Gastroesophageal sphincter (tissue), 4 donors: Measurements from ENCODE around the gene MFN1. TPM values are rescaled to one million over a fixed set of nuclear protein-coding genes. Genes with fewer than 3 reads are reported as not detected.
"Not testable (repeated sequence)": the region's sequence is repeated elsewhere in the genome, so short reads cannot be mapped to it uniquely, and the experiment has no call there.

Source experiments
- ATAC-seq: fragments of 150-250 bp; one replicate; pipeline ENCODE4 v1.9.1; 2016; ENCODE audit warnings: mild to moderate bottlenecking, moderate library complexity
- H3K27ac ChIP-seq, 4 donors: fragments of 200-600 bp; sonication (generic) in 3 of 4; 1 replicate in 3 of 4; 2 replicates in 1 of 4; pipeline ENCODE4 v1.5.1; 2016 to 2019
- H3K27me3 ChIP-seq: fragments of 200-600 bp; sonication (generic); one replicate; pipeline ENCODE4 v1.5.1; 2019
- H3K36me3 ChIP-seq, 2 donors: fragments of 200-600 bp; sonication (generic); one replicate each; pipeline ENCODE4 v1.5.1; 2019; ENCODE audit warnings: control low read depth in 1 of 2
- H3K4me1 ChIP-seq, 3 donors: fragments of 200-600 bp; sonication (generic); 1 replicate in 2 of 3; 2 replicates in 1 of 3; pipeline ENCODE4 v1.5.1; 2016 to 2019; ENCODE audit warnings: control low read depth in 2 of 3
- H3K4me3 ChIP-seq, 2 donors: fragments of 200-600 bp; sonication (generic); one replicate each; pipeline ENCODE4 v1.5.1; 2019; ENCODE audit warnings: mild to moderate bottlenecking in 1 of 2, moderate library complexity in 1 of 2
- H3K9me3 ChIP-seq, 3 donors: fragments of 200-600 bp; sonication (generic); one replicate each; pipeline ENCODE4 v1.5.1; 2017 to 2019; ENCODE audit warnings: control low read depth in 2 of 3
- CTCF ChIP-seq, 4 experiments: fragments of 200-600 bp in 2 of 4; fragments of 450-650 bp in 2 of 4; sonication (generic) in 1 of 4; IDR thresholded peaks; one replicate each; pipeline ENCODE4 v1.5.1; 2017 to 2019; ENCODE audit warnings: antibody characterized with exemption in 4 of 4, mild to moderate bottlenecking in 2 of 4, moderate library complexity in 2 of 4
- EP300 ChIP-seq: sonication (generic); formaldehyde crosslinking; IDR thresholded peaks from one replicate; pipeline ENCODE4 v1.6.1; 2017; ENCODE audit warnings: antibody characterized with exemption, mild to moderate bottlenecking
- POLR2A ChIP-seq, 2 donors: fragments of 450-650 bp; IDR thresholded peaks; one replicate each; pipeline ENCODE4 v1.6.1; 2017; ENCODE audit warnings: antibody characterized with exemption in 2 of 2, mild to moderate bottlenecking in 2 of 2, moderate library complexity in 1 of 2
- POLR2AphosphoS5 ChIP-seq: sonication (generic); formaldehyde crosslinking; IDR thresholded peaks from one replicate; pipeline ENCODE4 v1.6.1; 2017; ENCODE audit warnings: antibody characterized with exemption
- WGBS, 2 donors: methylation state at CpG; one replicate each; pipeline ENCODE4 v1.1.5; 2018; ENCODE audit warnings: low coverage in 1 of 2; 5-methylcytosine and 5-hydroxymethylcytosine counted together
- total RNA-seq, 4 donors: library from RNA; depleted of rRNA; stranded (reverse); fragments of >200 nt; gene quantifications; one replicate each; pipeline ENCODE4 v1.1.0, GENCODE V29; 2016

MFN1 gene
- total RNA-seq, 4 donors from 2014 or later, result 42.5 to 56.0 (median 45.5) TPM

DNA sequence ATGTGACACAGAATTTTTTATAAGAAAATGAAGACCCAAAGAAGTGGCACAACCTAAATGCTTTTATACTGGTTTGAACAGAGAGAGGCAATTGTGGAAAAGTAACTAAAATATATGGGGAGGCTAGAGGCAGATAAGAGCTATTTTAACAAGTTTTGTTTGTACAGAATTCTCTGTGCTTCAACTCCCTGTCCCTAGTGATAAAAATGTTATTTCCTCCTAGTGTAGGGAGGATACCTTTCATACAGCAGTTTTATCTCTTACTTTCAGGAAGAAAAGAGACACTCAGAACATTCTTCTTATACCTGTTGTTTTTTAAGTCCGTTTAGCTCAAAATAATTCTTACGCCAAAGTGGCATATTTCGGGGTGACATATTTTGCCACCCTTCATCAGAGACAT lies 45.9 kb upstream of the MFN1 start:
- Histone ChIP-seq H3K9me3 (no peaks in the 10 kb centered on the region), H3K4me3 (no peak overlapping the region), H3K36me3 (no peaks in the 10 kb centered on the region), H3K27ac (no peak overlapping the region), H3K27me3 (no peaks in the 10 kb centered on the region), H3K4me1 (no peaks in the 10 kb centered on the region)
- 63 to 94% methylated on average over 2 to 3 of the region's 3 CpGs for WGBS, 2 donors
- TF ChIP-seq EP300, result no peak
- TF ChIP-seq POLR2A (IDR thresholded peaks at IDR 0.05), result no peak
- TF ChIP-seq CTCF (IDR thresholded peaks at IDR 0.05), result no peak
- TF ChIP-seq POLR2AphosphoS5, result no peak
- no peak for ATAC-seq

- Histone ChIP-seq H3K36me3 (no peaks in the 10 kb centered on the region), H3K27ac (no peak overlapping the region), H3K27me3 (no peaks in the 10 kb centered on the region), H3K4me1 (no peaks in the 10 kb centered on the region), H3K4me3 (no peak overlapping the region), H3K9me3 (no peaks in the 10 kb centered on the region)
- 73 to 94% methylated on average over 4 to 7 of the region's 7 CpGs for WGBS, 2 donors
- TF ChIP-seq POLR2A (IDR thresholded peaks at IDR 0.05) (no peak), EP300 (no peak), POLR2AphosphoS5 (no peak), CTCF (IDR thresholded peaks at IDR 0.05) (no peak)
- ATAC-seq, result no peak
Measured at GRCh38 chr3:179302111-179302510, 45.4 kb upstream of the MFN1 start.

DNA sequence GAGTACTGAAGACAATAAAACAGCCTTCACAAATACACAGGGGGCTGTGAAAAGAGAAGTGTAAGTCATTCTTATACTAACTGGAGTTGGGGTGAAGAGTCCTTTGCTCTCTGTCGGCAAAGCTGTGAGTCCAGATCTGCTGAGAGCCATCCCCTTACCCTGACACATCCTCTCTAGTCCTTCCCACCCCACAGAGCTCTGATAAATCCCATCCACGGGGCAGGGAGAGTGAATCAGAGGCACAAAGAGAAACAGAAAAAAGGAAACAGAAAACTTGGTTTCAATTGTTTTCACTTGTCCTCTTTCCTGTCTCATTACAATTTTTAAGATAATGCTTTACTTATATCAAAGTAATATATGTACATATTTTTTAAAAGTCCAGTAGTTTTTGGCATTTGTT lies 42.9 kb upstream of the MFN1 start:
- WGBS, 2 donors, result 9 to 60% methylated on average over 1 to 2 of the region's 2 CpGs
- TF ChIP-seq CTCF (IDR thresholded peaks at IDR 0.05) (no peak), POLR2A (IDR thresholded peaks at IDR 0.05) (no peak), EP300 (no peak), POLR2AphosphoS5 (no peak)
- Histone ChIP-seq H3K4me1 (no peaks in the 10 kb centered on the region), H3K27me3 (no peaks in the 10 kb centered on the region), H3K36me3 (no peaks in the 10 kb centered on the region), H3K27ac (no peak overlapping the region), H3K9me3 (no peaks in the 10 kb centered on the region), H3K4me3 (no peak overlapping the region)
- ATAC-seq, result no peak

DNA sequence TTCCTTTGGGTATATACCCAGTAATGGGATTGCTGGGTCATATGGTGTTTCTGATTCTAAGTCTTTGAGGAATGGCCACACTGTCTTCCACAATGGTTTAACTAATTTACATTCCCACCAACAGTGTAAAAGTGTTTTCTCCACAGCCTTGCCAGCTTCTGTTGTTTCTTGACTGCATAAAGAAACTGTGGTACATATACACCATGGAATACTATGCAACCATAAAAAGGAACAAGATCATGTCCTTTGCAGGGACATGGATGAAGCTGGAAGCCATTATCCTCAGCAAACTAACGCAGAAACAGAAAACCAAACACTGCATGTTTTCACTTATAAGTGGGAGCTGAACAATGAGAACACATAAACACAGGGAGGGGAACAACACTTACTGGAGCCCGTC lies 40.1 kb upstream of the MFN1 start:
- not testable (repeated sequence) for ATAC-seq

GRCh38 chr3:179308001-179308400 lies 39.5 kb upstream of the MFN1 start:
- no peak for TF ChIP-seq EP300
- no peak for TF ChIP-seq POLR2A (IDR thresholded peaks at IDR 0.05)
- no peak for TF ChIP-seq CTCF (IDR thresholded peaks at IDR 0.05)
- TF ChIP-seq POLR2AphosphoS5, result no peak
- no peaks in the 10 kb centered on the region for H3K4me1 ChIP-seq
- H3K4me3 ChIP-seq, result no peak overlapping the region
- no peaks in the 10 kb centered on the region for H3K27me3 ChIP-seq
- no peaks in the 10 kb centered on the region for H3K9me3 ChIP-seq
- no peak for ATAC-seq
- no peak overlapping the region for H3K27ac ChIP-seq
- no peaks in the 10 kb centered on the region for H3K36me3 ChIP-seq

More for the DNA sequence above, 40.1 kb upstream of the MFN1 start:
- not testable (repeated sequence) for H3K27me3 ChIP-seq, H3K27ac ChIP-seq, H3K4me1 ChIP-seq, H3K36me3 ChIP-seq, H3K9me3 ChIP-seq, H3K4me3 ChIP-seq
- WGBS, 2 donors, result 83 to 90% methylated on average over 2 of the region's 2 CpGs
